H54 (cell line): ENCODE measurements around the gene VWF.
"Not testable (repeated sequence)": the region's sequence is repeated elsewhere in the genome, so short reads cannot be mapped to it uniquely, and the experiment has no call there.

Experiments
- DNase-seq: peaks from one replicate; pipeline ENCODE4 v3.0.0; 2011; ENCODE audit warnings: low spot score, mixed read lengths; ENCODE audit not compliant: insufficient read length
- FAIRE-seq: peaks from 3 replicates; lab custom pipeline; 2011; peaks lifted over from hg19 to GRCh38; lab: Jason Lieb, UNC
- POLR2A ChIP-seq: IDR thresholded peaks from 2 replicates; pipeline ENCODE4 v1.6.1; 2011; ENCODE audit warnings: low read depth, mild to moderate bottlenecking, low read length

Gene VWF

DNA sequence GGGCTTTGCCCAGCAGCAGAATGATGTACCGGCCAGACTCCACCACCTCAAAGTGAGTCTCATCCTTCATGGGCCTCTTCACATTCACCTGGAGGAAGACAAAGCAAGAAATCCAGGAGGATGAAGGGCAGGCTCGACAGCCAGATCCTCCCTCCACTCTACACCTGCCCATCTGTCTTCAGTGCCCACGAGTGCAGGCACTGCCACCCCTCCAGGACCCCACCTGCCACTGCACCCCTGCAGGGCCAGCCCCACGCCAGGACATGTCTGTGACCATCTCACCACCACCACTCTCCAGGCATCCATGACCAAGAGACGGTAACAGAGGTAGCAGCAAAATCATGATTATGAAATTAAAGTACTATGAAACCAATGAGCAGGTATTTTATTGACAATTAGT lies 95.1 kb downstream of the VWF start:
- no peak for DNase-seq
- no peak for FAIRE-seq
- no peak for TF ChIP-seq POLR2A

DNA sequence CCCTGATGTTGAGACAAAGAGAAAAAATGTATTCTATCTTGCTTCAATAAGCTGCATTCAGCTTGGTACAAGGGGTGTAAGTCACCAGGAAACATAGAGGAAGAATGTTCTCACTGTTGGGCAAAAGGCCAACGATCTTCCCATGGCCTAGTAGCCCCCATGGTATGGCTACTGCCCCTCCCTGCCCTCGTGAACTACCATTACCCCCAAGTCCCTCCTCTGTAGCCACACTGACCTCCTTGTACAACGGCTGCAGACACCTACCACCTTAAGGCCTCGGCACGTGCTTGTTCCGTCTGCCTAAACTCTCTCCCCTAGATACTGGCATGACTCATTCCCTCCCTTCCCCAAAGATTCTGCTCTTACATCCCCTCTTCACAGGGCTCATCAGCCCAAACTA lies 97.5 kb downstream of the VWF start:
- DNase-seq: no peak
- FAIRE-seq: no peak
- TF ChIP-seq POLR2A: no peak

GRCh38 chr12:6025703-6026298 lies 98.7 kb downstream of the VWF start:
- DNase-seq, FAIRE-seq: not testable (repeated sequence)

DNA sequence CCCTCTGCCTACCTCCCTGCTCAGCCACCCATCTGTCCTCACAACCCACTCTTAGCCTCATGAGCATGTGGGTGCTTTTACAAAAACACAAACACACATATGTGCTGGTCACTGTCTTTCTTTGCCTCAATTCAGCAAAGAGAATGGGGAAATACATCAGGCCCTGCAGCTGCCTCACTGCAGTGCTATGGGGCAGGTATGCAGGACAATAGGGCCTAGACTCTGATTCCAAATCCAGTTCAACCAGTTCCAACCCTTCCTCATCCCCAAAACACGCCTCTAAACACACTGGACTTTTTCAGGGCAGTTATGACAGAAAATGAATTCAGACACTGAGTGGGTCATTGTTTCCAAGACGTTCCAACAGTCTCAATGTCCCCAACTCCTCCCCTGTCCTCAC lies 100.4 kb downstream of the VWF start:
- DNase-seq, FAIRE-seq: not testable (repeated sequence)

GRCh38 chr12:6020930-6021329 lies 103.5 kb downstream of the VWF start:
- no peak for TF ChIP-seq POLR2A
- FAIRE-seq: no peak
- no peak for DNase-seq

DNA sequence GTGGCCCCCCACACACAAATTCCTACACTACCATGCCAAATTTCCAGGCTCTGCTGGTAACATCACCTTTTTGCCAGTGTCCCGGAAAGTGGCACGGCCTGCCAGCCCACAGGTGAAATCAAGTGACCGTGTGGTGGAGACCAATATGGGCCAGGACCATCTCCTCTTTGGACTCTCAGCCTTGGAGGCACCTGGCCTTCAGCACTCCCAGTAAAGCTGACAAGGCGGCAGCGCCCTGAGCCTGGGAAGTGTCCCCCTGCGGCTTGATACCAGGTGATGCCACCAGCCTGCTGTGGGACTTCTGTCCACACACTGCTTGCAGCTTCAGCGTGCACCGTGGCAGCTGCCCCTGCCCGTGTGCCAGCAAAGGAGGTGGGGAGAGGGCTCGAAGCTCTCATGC lies 104.0 kb downstream of the VWF start:
- not testable (repeated sequence) for FAIRE-seq, DNase-seq

GRCh38 chr12:6019256-6019655 lies 105.2 kb downstream of the VWF start:
- not testable (repeated sequence) for FAIRE-seq

GRCh38 chr12:6018265-6018664 lies 106.2 kb downstream of the VWF start:
- TF ChIP-seq POLR2A: no peak
- no peak for FAIRE-seq
- no peak for DNase-seq

More at GRCh38 chr12:6019256-6019655, 105.2 kb downstream of the VWF start:
- not testable (repeated sequence) for DNase-seq

GRCh38 chr12:6016756-6017155 lies 107.7 kb downstream of the VWF start:
- no peak for FAIRE-seq
- TF ChIP-seq POLR2A: no peak
- no peak for DNase-seq

DNA sequence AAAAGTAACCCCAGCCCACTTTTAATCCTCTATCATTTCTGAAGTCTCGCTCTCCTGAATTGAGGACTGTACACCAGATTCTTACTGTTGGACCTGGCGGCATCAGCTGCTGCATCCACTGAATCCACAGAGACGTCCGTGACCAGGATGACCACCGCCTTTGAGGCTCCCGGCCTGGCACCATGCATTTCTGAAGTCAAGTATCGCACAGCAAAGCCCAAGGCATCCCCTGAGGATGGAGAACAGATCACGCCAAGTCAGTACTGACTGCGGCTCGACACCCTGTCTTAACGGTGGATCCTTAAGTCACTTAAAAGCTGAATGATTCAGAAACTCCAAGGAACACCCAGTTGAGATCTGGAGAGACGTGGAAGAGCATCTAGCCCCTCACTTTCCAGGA lies 108.5 kb downstream of the VWF start:
- not testable (repeated sequence) for FAIRE-seq, DNase-seq

GRCh38 chr12:6015271-6015670 lies 109.2 kb downstream of the VWF start:
- FAIRE-seq, DNase-seq: not testable (repeated sequence)

DNA sequence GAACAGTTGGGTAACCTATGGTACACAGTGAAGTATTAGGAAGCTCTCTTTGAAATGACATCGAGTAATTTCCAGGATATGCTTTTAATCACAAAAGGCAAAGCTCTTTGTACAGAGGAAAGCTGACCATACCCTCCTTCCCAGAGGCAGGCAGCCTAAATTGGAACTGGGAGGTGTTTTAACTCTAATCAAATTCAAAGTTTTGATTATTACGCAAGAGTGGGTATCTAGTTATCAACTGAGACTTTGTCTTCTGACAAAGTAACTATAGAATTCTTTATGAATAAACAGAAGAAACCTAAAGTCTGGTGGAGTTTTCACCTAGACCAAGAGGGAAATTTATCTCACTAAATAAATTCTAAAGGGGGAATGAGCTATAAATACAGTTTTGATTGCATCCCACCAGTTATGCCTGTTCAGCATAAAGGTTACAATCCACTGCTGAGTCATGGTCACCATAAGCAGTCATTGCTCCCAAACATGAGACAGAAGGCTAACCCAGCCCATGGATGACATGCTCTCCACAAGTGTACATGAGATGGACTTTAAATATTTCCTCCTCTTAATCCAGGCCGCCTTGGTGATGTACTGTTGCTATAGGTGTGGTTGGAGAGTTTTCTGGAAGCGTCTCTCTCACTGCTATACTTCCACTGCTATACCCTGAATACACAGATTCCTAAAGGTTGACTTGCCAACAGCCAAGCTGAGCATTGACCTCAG lies 113.7 kb downstream of the VWF start:
- FAIRE-seq, DNase-seq: not testable (repeated sequence)

GRCh38 chr12:5997260-5997659 lies 127.2 kb downstream of the VWF start:
- no peak for FAIRE-seq
- TF ChIP-seq POLR2A: no peak

DNA sequence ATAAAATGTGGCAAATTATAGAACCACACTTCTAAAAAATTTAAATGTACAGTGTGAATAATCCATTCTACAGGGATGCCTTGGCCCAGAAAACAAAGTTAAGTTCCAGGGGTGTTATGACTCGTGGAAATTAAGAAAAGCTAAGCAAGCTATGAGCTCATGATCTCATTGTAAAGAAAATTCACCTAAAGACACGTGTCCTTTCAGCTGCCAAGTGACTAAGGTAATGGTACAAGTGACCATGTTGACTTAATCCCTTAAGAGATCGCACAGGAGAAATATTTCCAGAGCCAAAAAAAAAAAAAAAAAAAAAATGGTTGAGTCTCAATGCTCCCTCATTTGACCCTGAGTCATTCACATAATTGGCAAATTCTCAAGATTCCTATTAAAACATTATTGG lies 128.0 kb downstream of the VWF start:
- no peak for DNase-seq
- no peak for TF ChIP-seq POLR2A
- no peak for FAIRE-seq

More at GRCh38 chr12:5997260-5997659, 127.2 kb downstream of the VWF start:
- no peak for DNase-seq

GRCh38 chr12:5989621-5990020 lies 134.8 kb downstream of the VWF start:
- no peak for TF ChIP-seq POLR2A
- DNase-seq (no peak), FAIRE-seq (no peak)
